ENCODE measurements around the gene TMEM231.

GRCh38 chr16:75537776-75538175 lies 18.3 kb downstream of the TMEM231 start:
- TF ChIP-seq CTCF (IDR thresholded peaks at IDR 0.05 in 2 of 3, conservative IDR thresholded peaks at IDR 0.05 in 1 of 3; ENCODE audit: borderline replicate concordance in 1 of 3, insufficient read depth in 1 of 3, low read depth in 2 of 3, low read length in 2 of 3) (no peak), RAD21 (IDR thresholded peaks at IDR 0.05; ENCODE audit: low read depth) (no peak), POLR2AphosphoS5 (IDR thresholded peaks at IDR 0.05; ENCODE audit: low read depth, low read length) (no peak), POLR2A (IDR thresholded peaks at IDR 0.05; ENCODE audit: borderline replicate concordance, extremely low read depth, insufficient read depth, insufficient read length) (no peak), EZH2 (IDR thresholded peaks at IDR 0.05) (no peak), YY1 (IDR thresholded peaks at IDR 0.05; ENCODE audit: extremely low read depth, insufficient replicate concordance, low read depth, low read length) (no peak), ELF1 (IDR thresholded peaks at IDR 0.05; ENCODE audit: borderline replicate concordance, low read depth) (no peak), EZH2phosphoT487 (IDR thresholded peaks at IDR 0.05; ENCODE audit: borderline replicate concordance) (no peak)
